Fibroblast of skin of left biceps (primary cell): ENCODE data around the gene HMGB2.

ENCODE experiments used
- DNase-seq, 2 experiments: peaks; one replicate each; pipeline ENCODE4 v3.0.0-alpha.2; 2013; ENCODE audit warnings: low read depth in 2 of 2

Gene HMGB2

GRCh38 chr4:173334891-173335752 is 964 bp upstream of the HMGB2 start:
- DNase-seq = peak; percentile 37 to 49

- DNase-seq = no peak
These were observed 487 bp downstream of the HMGB2 start for GRCh38 chr4:173333658-173334084.

- DNase-seq = no peak
These were observed 1.0 kb downstream of the HMGB2 start for GRCh38 chr4:173332963-173333657.

- DNase-seq = no peak
These were observed 2.1 kb downstream of the HMGB2 start for GRCh38 chr4:173332021-173332487.

- no peak for DNase-seq
These were observed 3.6 kb downstream of the HMGB2 start for GRCh38 chr4:173330590-173330989.

- no peak for DNase-seq
These were observed 5.8 kb downstream of the HMGB2 start for GRCh38 chr4:173328236-173328901.

- DNase-seq = no peak
These were observed 9.0 kb downstream of the HMGB2 start for GRCh38 chr4:173325007-173325736.

GRCh38 chr4:173319696-173320095 is 14.5 kb downstream of the HMGB2 start:
- no peak for DNase-seq

DNA sequence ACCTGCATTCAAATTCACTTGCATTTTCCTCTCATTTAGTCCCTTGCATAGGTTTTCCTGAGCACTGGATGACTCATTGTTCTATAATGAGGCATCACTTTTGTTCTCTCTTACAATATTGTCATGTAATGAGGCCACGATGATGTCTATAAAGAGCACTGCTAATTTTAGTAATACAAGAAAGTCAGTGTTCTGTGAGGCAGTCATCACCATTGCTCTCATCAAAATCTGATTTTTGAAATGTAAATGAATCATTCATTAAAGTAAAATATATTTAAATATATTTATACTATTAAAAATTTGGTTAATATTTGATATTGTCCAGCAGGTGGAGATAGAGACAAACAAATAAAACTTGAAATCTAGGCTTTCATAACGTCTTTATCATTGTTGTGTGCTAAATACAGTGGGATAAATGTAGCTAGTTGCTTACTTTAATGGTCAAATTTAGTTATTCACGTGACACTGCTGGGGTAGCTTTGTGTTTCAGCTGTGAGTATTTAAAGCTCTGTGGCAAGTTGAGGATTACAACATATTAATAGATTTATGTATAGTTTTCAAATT is 15.4 kb downstream of the HMGB2 start:
- peak in 1 of 2 experiments; percentile 15 for DNase-seq

DNA sequence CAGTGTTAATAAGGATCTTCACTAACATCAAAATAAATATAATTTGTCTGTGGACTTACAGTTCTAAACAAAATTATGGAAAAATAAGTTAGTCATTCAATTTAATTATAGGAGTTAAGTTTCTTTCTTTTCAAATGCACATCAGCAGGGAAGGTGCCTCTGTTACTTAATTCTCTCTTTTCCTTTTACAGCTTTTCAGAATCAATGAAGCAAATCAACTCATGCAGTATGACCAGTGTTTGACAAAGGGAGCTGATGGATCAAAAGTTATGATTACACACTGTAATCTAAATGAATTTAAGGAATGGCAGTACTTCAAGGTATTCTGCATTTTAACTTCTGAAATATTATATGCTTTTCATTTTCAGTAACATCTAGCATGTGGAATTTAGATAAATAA is 15.9 kb downstream of the HMGB2 start:
- DNase-seq = no peak

DNA sequence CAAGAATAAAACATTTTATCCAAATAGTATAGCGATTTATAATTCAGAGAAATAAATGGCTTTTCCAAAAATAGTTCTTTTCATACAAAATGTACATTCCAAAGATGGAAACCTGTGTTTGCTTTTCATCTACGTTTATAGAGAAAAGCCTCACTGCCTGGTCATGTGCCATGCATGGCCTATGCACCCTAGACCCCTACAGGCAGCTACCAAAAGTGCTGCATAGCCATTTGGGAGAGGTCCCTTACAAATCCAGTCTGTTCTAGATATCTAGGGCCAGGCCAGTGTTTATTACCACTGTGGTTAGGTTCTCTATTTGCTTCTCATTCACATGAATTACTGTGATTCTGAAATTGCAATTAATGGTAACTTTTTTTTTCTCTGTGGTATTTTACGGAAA is 17.2 kb downstream of the HMGB2 start:
- DNase-seq = no peak

DNA sequence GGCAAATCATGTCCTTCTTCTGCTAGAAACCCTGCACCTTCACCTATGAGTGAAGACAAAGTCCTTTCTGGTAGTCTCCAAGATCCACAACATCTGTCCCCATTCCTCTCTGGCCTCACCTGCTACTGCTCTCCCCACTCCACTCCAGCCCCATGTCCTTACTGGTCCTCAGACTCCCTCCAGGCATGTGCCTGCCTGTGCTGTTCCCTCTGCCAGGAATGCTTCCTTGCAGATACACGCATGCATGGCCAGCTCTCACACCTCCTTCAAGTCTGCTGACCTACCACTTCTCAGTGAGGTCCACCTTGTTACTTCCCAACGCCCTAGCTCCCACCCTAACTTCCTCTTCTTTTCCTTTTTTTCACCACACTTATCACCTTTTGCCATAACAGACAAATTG is 18.1 kb downstream of the HMGB2 start:
- DNase-seq = no peak

DNA sequence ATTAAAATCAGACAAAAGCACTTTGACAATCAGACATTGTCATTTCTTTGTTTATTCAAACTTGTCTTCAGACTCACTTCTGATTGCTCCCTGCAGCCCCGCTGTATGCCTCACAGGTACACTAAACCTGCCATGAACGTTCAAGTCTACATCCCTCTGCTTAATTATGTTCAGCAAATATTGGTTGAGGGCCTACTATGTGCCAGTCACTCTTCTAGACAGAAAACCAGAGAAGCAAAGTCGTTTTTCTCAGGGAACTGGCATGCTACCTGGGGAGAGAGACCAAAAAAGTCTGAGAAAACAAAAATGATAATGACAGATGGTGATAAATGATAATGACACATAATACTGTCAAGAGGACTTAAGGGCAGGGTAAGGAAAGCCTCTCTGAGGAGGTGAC is 19.4 kb downstream of the HMGB2 start:
- DNase-seq = no peak

- DNase-seq = no peak
These were observed 22.8 kb downstream of the HMGB2 start for GRCh38 chr4:173311368-173311767.

GRCh38 chr4:173307778-173308177 is 26.4 kb downstream of the HMGB2 start:
- DNase-seq = no peak

DNA sequence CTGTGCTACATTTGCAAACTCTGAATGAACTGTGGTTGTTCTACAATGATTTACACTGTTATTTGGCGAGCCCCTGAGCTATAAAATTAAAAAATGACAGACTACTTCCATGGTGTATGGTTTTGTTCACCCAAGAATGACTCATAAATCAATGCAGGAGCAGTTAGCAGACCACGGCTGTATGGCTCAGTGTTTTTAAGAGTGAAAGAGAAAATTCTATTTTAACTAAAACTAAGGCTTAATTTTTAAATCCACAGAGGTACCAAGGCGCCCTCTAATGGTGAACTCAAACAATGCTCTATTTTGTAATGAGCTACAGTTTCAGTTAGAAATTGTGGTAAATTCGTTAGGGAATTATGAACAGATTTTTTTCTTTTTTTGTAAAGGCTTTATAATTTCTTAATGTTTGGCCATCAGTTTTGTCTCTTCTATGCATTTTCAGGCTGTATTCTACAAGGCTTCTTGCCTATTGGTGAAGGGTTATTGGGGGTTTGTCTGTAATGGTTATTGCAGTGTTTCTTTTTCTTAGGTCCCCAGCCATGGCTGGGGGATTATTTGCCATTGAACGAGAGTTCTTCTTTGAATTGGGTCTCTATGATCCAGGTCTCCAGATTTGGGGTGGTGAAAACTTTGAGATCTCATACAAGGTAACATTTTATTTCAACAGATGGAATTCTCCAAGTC is 32.5 kb downstream of the HMGB2 start:
- peak; percentile 57 to 64 for DNase-seq

DNA sequence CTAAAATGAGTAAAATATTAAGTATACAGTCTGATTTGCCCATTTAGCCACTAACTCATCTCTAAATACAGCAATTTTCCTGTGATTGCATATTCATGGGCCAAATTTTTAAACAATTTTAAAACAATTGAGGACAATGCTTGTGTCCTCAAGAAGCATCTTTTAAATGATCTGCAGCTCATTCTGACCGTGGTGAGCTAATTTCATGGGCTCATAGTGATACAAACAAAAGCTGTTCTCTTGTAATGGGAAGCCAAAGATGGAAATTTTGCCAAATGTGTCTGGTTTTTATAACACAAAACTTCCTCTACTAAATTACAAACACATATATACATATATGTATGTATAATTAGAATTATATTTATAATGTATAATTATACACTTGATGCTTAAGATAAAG is 39.7 kb downstream of the HMGB2 start:
- DNase-seq = no peak

DNA sequence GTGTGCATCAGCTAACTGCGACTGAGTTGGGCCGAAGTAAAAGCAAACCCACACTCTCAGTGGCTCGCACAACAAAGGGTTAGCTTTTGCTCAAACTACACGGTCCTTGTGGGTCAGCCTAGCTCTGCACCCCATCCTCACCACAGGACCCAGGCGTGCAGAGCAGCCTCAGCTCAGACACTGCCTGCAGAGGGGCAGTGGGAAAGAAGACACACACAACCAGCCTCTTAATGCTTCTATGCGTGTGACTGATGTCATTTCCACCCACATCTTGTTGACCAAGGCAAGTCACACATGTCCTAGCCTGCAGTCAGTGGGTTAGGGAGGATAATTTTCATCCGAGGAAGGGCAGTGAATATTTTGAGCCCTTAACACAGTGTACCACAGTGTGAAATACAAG is 40.5 kb downstream of the HMGB2 start:
- DNase-seq = no peak

- DNase-seq = no peak
These were observed 42.3 kb downstream of the HMGB2 start for GRCh38 chr4:173291899-173292298.

DNA sequence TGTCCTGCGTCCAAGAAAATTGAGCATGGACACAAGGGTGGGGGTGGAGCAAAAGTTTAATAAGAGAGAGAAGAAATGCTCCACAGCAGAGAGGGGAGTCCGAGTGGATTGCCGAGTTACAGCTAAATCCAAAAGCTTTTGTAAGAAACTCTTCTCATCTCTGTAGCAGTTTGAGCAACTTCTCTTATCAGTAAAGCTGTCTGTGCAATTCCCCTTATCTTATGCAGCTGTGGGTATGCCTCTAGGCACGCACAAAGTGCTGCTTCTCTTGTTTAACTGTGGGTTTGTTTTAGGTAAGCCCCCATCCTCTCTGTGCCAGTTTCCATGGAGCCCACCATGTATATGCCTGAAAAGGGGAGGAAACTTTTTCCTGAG is 44.8 kb downstream of the HMGB2 start:
- DNase-seq = no peak
